Activated T-cell treated with anti-CD3 and anti-CD28 coated beads, Interleukin-2, amount 50 U/mL, for 4 hours (primary cell): ENCODE results near the gene SYT2. TPM values are rescaled to one million over a fixed set of nuclear protein-coding genes. Genes with fewer than 3 reads are reported as not detected.

ENCODE experiments used
- ATAC-seq, 2 donors: fragments of 200-7000 bp; cut with Tn5 transposase; one replicate each; pipeline ENCODE4 v1.10.0; 2021
- DNase-seq: peaks from one replicate; pipeline ENCODE4 v3.0.0-alpha.2; 2020
- H3K27me3 Mint-ChIP-seq: one replicate; pipeline ENCODE4 v1.8.0; 2021; ENCODE audit warnings: low read depth, mixed read lengths
- H3K36me3 Mint-ChIP-seq: one replicate; pipeline ENCODE4 v1.8.0; 2022; ENCODE audit warnings: mixed read lengths; ENCODE audit not compliant: insufficient read depth
- H3K4me1 Mint-ChIP-seq: one replicate; pipeline ENCODE4 v1.8.0; 2021; ENCODE audit warnings: low read depth, mixed read lengths
- H3K4me3 Mint-ChIP-seq: one replicate; pipeline ENCODE4 v1.8.0; 2021; ENCODE audit warnings: mild to moderate bottlenecking, moderate library complexity, mixed read lengths
- H3K9me3 Mint-ChIP-seq: one replicate; pipeline ENCODE4 v1.8.0; 2021; ENCODE audit warnings: mixed read lengths
- total RNA-seq, 3 donors: library from RNA; stranded (reverse); gene quantifications; one replicate each; pipeline ENCODE4 v1.2.1, GENCODE V29; 2021

SYT2 gene
- total RNA-seq, 3 donors from 2014 or later = not detected

- no peaks in the 10 kb centered on the region for H3K36me3 Mint-ChIP-seq
- DNase-seq = peak; percentile 57
- ATAC-seq = peak in 1 of 2 donors; percentile 70
- peaks cover 38% of the 10 kb centered on the region for H3K27me3 Mint-ChIP-seq
- no peaks in the 10 kb centered on the region for H3K4me1 Mint-ChIP-seq
- no peak overlapping the region for H3K4me3 Mint-ChIP-seq
- H3K9me3 Mint-ChIP-seq = no peaks in the 10 kb centered on the region
These were observed 17.2 kb downstream of the SYT2 start for GRCh38 chr1:202692959-202693555.

GRCh38 chr1:202691816-202692215 lies 18.4 kb downstream of the SYT2 start:
- no peak overlapping the region for H3K4me3 Mint-ChIP-seq
- no peak for ATAC-seq
- no peaks in the 10 kb centered on the region for H3K4me1 Mint-ChIP-seq
- H3K27me3 Mint-ChIP-seq = peaks cover 37% of the 10 kb centered on the region
- H3K9me3 Mint-ChIP-seq = no peaks in the 10 kb centered on the region
- H3K36me3 Mint-ChIP-seq = no peaks in the 10 kb centered on the region
- DNase-seq = no peak

- H3K36me3 Mint-ChIP-seq = no peaks in the 10 kb centered on the region
- H3K4me1 Mint-ChIP-seq = no peaks in the 10 kb centered on the region
- ATAC-seq (no peak), DNase-seq (no peak)
- peaks cover 29% of the 10 kb centered on the region for H3K27me3 Mint-ChIP-seq
- no peak overlapping the region for H3K4me3 Mint-ChIP-seq
- H3K9me3 Mint-ChIP-seq = no peaks in the 10 kb centered on the region
These were observed 20.5 kb downstream of the SYT2 start for GRCh38 chr1:202689493-202690342.

- Mint-ChIP-seq H3K36me3 (no peaks in the 10 kb centered on the region), H3K27me3 (peaks cover 32% of the 10 kb centered on the region), H3K4me1 (no peaks in the 10 kb centered on the region), H3K9me3 (no peaks in the 10 kb centered on the region), H3K4me3 (no peak overlapping the region)
- ATAC-seq = no peak
- no peak for DNase-seq
These were observed 21.2 kb downstream of the SYT2 start for GRCh38 chr1:202689082-202689481.

- Mint-ChIP-seq H3K36me3 (no peaks in the 10 kb centered on the region), H3K4me3 (no peak overlapping the region), H3K9me3 (no peaks in the 10 kb centered on the region), H3K27me3 (peaks cover 33% of the 10 kb centered on the region), H3K4me1 (no peaks in the 10 kb centered on the region)
- no peak for ATAC-seq
- no peak for DNase-seq
These were observed 21.9 kb downstream of the SYT2 start for GRCh38 chr1:202688401-202688800.

- H3K9me3 Mint-ChIP-seq = no peaks in the 10 kb centered on the region
- DNase-seq = no peak
- H3K36me3 Mint-ChIP-seq = no peaks in the 10 kb centered on the region
- H3K27me3 Mint-ChIP-seq = peaks cover 33% of the 10 kb centered on the region
- H3K4me1 Mint-ChIP-seq = no peaks in the 10 kb centered on the region
- H3K4me3 Mint-ChIP-seq = no peak overlapping the region
- ATAC-seq = no peak
These were observed 22.5 kb downstream of the SYT2 start for GRCh38 chr1:202687798-202688197.

- no peak for ATAC-seq
- H3K9me3 Mint-ChIP-seq = no peaks in the 10 kb centered on the region
These were observed 22.9 kb downstream of the SYT2 start for GRCh38 chr1:202687370-202687769.

GRCh38 chr1:202685641-202686040 lies 24.6 kb downstream of the SYT2 start:
- Mint-ChIP-seq H3K4me3 (no peak overlapping the region), H3K27me3 (peaks cover 43% of the 10 kb centered on the region), H3K9me3 (no peaks in the 10 kb centered on the region), H3K4me1 (no peaks in the 10 kb centered on the region), H3K36me3 (no peaks in the 10 kb centered on the region)
- ATAC-seq (no peak), DNase-seq (no peak)

More at GRCh38 chr1:202687370-202687769, 22.9 kb downstream of the SYT2 start:
- Mint-ChIP-seq H3K4me1 (no peaks in the 10 kb centered on the region), H3K4me3 (no peak overlapping the region), H3K27me3 (peaks cover 35% of the 10 kb centered on the region), H3K36me3 (no peaks in the 10 kb centered on the region)
- no peak for DNase-seq

- Mint-ChIP-seq H3K9me3 (no peaks in the 10 kb centered on the region), H3K27me3 (peaks cover 38% of the 10 kb centered on the region), H3K36me3 (no peaks in the 10 kb centered on the region), H3K4me3 (no peak overlapping the region), H3K4me1 (no peaks in the 10 kb centered on the region)
- ATAC-seq = no peak
- no peak for DNase-seq
These were observed 25.5 kb downstream of the SYT2 start for GRCh38 chr1:202684716-202685115.

- ATAC-seq = no peak
- DNase-seq = no peak
- no peaks in the 10 kb centered on the region for H3K9me3 Mint-ChIP-seq
- H3K4me3 Mint-ChIP-seq = no peak overlapping the region
- no peaks in the 10 kb centered on the region for H3K36me3 Mint-ChIP-seq
- H3K27me3 Mint-ChIP-seq = peaks cover 38% of the 10 kb centered on the region
- no peaks in the 10 kb centered on the region for H3K4me1 Mint-ChIP-seq
These were observed 27.2 kb downstream of the SYT2 start for GRCh38 chr1:202683029-202683428.

GRCh38 chr1:202682477-202682876 lies 27.8 kb downstream of the SYT2 start:
- Mint-ChIP-seq H3K9me3 (no peaks in the 10 kb centered on the region), H3K36me3 (no peaks in the 10 kb centered on the region), H3K27me3 (peaks cover 37% of the 10 kb centered on the region), H3K4me1 (no peaks in the 10 kb centered on the region), H3K4me3 (no peak overlapping the region)
- no peak for ATAC-seq
- no peak for DNase-seq

- Mint-ChIP-seq H3K36me3 (no peaks in the 10 kb centered on the region), H3K4me1 (no peaks in the 10 kb centered on the region), H3K27me3 (peaks cover 37% of the 10 kb centered on the region), H3K4me3 (no peak overlapping the region), H3K9me3 (peaks cover 6% of the 10 kb centered on the region)
- DNase-seq = no peak
- no peak for ATAC-seq
These were observed 28.4 kb downstream of the SYT2 start for GRCh38 chr1:202681736-202682420.

GRCh38 chr1:202680586-202681352 lies 29.5 kb downstream of the SYT2 start:
- ATAC-seq = no peak

More at GRCh38 chr1:202680586-202681352, 29.5 kb downstream of the SYT2 start:
- no peak for DNase-seq
- no peak overlapping the region for H3K4me3 Mint-ChIP-seq
- H3K4me1 Mint-ChIP-seq = no peaks in the 10 kb centered on the region
- peaks cover 32% of the 10 kb centered on the region for H3K27me3 Mint-ChIP-seq
- no peaks in the 10 kb centered on the region for H3K36me3 Mint-ChIP-seq
- peaks cover 7% of the 10 kb centered on the region for H3K9me3 Mint-ChIP-seq
